ENCODE results near the gene SLC35E4.

SLC35E4 gene

DNA sequence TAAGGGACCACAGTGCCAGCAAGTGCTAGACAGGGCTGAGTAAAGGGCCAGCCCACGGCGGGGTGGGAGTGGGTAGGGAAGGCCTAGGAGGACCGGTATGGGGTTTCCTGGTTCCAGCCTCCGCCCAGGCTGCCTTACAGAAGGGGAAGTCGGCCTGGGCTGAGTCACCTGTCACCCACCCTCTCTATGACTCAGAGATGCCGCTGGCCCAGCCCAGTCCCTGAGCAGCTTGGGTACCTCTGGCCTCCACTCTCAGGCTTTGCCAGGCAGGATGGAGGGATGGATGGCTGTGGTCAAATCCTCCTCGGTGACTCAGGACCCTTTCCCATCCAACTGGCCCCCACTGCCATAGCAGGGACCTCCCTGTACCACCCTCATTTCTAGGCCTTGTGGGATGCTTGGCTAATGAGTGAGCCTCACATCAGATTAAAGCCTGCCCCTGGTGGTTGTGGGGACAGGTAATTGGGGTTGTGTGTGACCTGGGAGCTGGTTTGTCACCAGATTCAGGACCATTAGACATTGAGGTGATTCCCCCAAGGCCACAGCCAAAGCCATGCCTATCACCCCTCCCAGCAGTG, 13.9 kb downstream of the SLC35E4 start:
- peak; percentile 77 for DNase-seq
- H3K27ac Mint-ChIP-seq = peak overlapping the region; percentile 75
- H3K9me3 Mint-ChIP-seq = no peaks in the 10 kb centered on the region
- H3K27me3 Mint-ChIP-seq = no peaks in the 10 kb centered on the region
- no peak overlapping the region for H3K4me3 Mint-ChIP-seq
- peaks cover 31% of the 10 kb centered on the region for H3K4me1 Mint-ChIP-seq
- CTCF ChIA-PET = interaction anchor here (1.1 to 3.2 kb wide), 8 partner anchors 10 to 106 kb away, joined by 3 to 24 read pairs (median 4); partner anchors contain the start of genes DUSP18 and SLC35E4
- H3K36me3 Mint-ChIP-seq = no peaks in the 10 kb centered on the region

DNA sequence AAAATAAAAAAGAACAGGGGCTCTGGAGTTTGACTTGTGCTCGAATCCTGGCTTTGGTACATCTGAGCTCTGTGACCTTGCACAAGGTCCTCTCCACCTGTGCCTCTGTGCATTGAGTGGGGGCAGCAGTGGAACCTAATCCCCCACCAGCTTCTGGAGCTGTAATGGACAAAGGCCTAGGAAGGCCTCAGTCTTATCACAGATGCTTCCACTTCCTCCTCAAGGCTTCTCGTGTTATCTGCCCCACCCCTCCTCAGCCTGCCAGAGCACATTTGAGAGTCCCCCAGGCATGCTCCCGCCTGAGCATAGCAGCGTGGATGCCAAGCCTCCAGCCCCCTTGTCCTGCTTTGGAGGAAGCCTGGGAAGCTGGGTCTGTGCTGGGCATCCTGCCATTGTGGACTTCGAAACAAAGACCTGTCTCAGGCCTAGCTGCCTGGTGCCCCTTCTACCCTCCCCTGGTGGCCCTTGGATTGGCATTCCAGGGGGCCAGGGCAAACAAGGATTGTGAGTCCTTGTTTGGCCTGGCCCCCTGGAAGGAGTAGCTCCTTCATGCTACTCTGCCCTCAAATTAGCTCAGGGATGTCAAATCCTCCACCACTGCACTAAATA, 15.0 kb downstream of the SLC35E4 start:
- H3K36me3 Mint-ChIP-seq = no peaks in the 10 kb centered on the region
- H3K9me3 Mint-ChIP-seq = no peaks in the 10 kb centered on the region
- H3K27ac Mint-ChIP-seq = no peak overlapping the region
- no peak for DNase-seq
- no peak overlapping the region for H3K4me3 Mint-ChIP-seq
- H3K27me3 Mint-ChIP-seq = no peaks in the 10 kb centered on the region
- CTCF ChIA-PET = interaction anchor here (1.1 to 3.2 kb wide), 5 partner anchors 10 to 104 kb away, joined by 3 to 24 read pairs (median 4); partner anchors contain the start of genes DUSP18 and SLC35E4
- peaks cover 31% of the 10 kb centered on the region for H3K4me1 Mint-ChIP-seq

- DNase-seq = no peak
- Mint-ChIP-seq H3K9me3 (no peaks in the 10 kb centered on the region), H3K36me3 (no peaks in the 10 kb centered on the region), H3K4me3 (no peak overlapping the region), H3K27ac (no peak overlapping the region), H3K4me1 (peaks cover 31% of the 10 kb centered on the region), H3K27me3 (no peaks in the 10 kb centered on the region)
- CTCF ChIA-PET = no interaction called here
These were observed 17.3 kb downstream of the SLC35E4 start for GRCh38 chr22:30652852-30653251.

DNA sequence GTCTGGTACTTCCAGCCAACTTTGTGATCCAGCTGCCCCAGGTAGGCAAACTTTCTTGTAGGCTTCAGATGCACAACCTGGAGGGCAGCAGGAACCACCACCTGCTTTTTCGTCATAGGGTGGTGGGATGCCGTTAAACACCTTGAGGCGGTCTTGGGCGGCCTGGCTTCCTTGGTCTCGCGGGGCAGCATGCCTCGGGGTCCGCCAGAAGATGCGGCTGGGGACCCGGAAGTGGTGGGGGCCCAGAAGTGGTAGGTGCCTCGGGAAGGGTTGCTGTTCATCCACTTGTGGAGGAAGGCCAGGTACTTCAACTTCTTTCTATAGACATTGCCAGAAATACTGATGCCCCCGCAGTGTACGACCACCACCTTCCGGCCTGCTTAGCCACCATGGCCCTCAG, 18.8 kb downstream of the SLC35E4 start:
- Mint-ChIP-seq H3K9me3 (no peaks in the 10 kb centered on the region), H3K27me3 (no peaks in the 10 kb centered on the region), H3K36me3 (no peaks in the 10 kb centered on the region), H3K4me3 (no peak overlapping the region), H3K27ac (no peak overlapping the region), H3K4me1 (peaks cover 24% of the 10 kb centered on the region)
- CTCF ChIA-PET = no interaction called here
- no peak for DNase-seq

DNA sequence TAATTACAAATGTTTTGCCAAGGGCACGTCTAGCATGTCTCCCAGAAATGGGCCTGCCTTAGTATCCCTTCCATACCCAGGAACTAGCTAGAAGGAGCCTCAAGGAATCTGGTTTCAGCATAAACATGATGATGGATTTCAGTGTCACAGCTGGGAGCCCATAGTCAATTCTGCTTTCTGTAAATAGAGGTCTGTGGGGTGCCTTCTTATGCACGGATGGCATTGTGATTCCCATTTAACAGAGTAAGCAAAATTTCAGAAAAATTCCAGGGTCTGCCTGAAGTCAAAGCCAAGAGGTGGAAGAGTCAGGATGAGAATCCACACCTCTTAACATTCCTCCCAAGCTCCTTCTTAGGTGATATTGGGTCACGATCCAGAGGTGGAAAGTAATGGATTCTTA, 20.0 kb downstream of the SLC35E4 start:
- Mint-ChIP-seq H3K36me3 (peaks cover 2% of the 10 kb centered on the region), H3K27me3 (no peaks in the 10 kb centered on the region), H3K4me3 (no peak overlapping the region), H3K27ac (no peak overlapping the region), H3K4me1 (peaks cover 17% of the 10 kb centered on the region), H3K9me3 (no peaks in the 10 kb centered on the region)
- no peak for DNase-seq
- CTCF ChIA-PET = interaction anchor here (1.4 kb wide), 1 partner anchor 100 kb away, joined by 4 read pairs; no protein-coding TSS in a partner anchor

DNA sequence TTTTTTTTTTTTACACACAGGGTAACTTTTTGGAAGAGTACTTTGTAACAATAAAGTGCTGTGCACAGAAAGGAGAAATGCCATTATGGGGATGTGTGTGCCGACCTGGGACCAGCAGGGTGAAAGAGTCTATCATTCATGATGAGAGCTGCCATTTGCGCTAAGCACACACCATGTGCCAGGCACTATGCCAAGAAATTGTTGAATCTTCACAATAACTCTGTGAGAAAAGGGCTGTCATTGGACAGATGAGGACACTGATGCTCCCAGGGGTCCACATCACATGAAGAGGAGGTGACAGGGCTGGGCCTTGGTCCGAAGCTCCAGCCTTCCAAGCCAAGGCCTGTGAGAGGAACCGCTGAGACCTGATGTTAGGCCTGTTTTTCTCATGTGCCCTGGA, 26.5 kb downstream of the SLC35E4 start:
- DNase-seq = no peak
- H3K9me3 Mint-ChIP-seq = no peaks in the 10 kb centered on the region
- peaks cover 9% of the 10 kb centered on the region for H3K4me1 Mint-ChIP-seq
- H3K27me3 Mint-ChIP-seq = no peaks in the 10 kb centered on the region
- CTCF ChIA-PET = no interaction called here
- H3K4me3 Mint-ChIP-seq = no peak overlapping the region
- H3K27ac Mint-ChIP-seq = no peak overlapping the region
- H3K36me3 Mint-ChIP-seq = peaks cover 18% of the 10 kb centered on the region

DNA sequence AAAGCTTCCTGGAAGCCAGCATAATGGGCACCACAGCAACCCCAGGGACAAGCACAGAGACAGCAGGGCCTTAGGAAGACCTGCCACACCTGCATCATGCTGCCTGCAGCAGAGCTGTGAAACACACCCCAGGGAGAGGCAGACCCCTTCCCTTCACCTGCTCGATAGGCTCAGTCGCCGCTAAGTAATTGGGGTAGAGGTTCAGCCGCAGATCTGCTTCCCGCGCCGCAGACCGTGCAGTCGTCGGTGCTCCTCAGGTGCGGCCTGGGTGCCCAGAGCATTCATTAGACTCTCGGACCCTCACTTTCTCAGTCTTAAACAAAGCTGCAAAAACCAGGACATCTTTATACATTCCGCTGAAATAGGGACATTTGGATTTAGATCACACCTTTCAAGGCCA, 29.2 kb downstream of the SLC35E4 start:
- H3K4me3 Mint-ChIP-seq = no peak overlapping the region
- H3K36me3 Mint-ChIP-seq = peaks cover 18% of the 10 kb centered on the region
- peaks cover 12% of the 10 kb centered on the region for H3K27me3 Mint-ChIP-seq
- H3K27ac Mint-ChIP-seq = no peak overlapping the region
- DNase-seq = no peak
- H3K4me1 Mint-ChIP-seq = peaks cover 16% of the 10 kb centered on the region
- CTCF ChIA-PET = interaction anchor here (0.9 kb wide), 1 partner anchor 30 kb away, joined by 3 read pairs; no protein-coding TSS in a partner anchor
- no peaks in the 10 kb centered on the region for H3K9me3 Mint-ChIP-seq

DNA sequence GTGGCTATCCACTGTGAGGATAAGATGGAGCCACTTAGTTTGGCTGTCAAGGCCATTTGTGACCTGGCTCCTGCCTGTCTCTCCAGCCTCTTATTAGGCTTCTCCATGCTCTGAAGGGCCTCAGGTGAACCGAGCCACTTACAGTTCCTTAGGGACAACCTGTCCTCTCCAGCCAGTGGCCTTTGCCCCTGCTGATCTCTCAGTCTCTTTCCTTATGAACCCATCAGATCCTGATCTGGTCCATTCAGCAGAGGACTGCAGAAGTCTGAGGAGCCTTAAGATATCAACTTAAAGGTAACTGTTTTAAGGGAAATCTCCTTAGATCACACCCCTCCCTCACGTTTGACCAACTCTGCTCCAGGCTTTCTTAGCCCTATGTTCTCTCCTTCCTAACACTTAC, 29.7 kb downstream of the SLC35E4 start:
- Mint-ChIP-seq H3K27me3 (peaks cover 13% of the 10 kb centered on the region), H3K36me3 (peaks cover 16% of the 10 kb centered on the region), H3K4me3 (no peak overlapping the region), H3K4me1 (peaks cover 16% of the 10 kb centered on the region), H3K9me3 (no peaks in the 10 kb centered on the region), H3K27ac (no peak overlapping the region)
- CTCF ChIA-PET = interaction anchor here (0.9 kb wide), 1 partner anchor 31 kb away, joined by 3 read pairs; no protein-coding TSS in a partner anchor
- DNase-seq = no peak

- Mint-ChIP-seq H3K4me1 (peaks cover 16% of the 10 kb centered on the region), H3K27me3 (peaks cover 18% of the 10 kb centered on the region), H3K36me3 (peaks cover 16% of the 10 kb centered on the region), H3K27ac (no peak overlapping the region), H3K9me3 (no peaks in the 10 kb centered on the region), H3K4me3 (no peak overlapping the region)
- CTCF ChIA-PET = interaction anchor here (0.9 to 3.0 kb wide), 2 partner anchors 31 to 89 kb away, joined by 3 to 12 read pairs; no protein-coding TSS in a partner anchor
- no peak for DNase-seq
These were observed 30.2 kb downstream of the SLC35E4 start for GRCh38 chr22:30665786-30666185.

GRCh38 chr22:30667107-30667493, 31.5 kb downstream of the SLC35E4 start:
- Mint-ChIP-seq H3K36me3 (peaks cover 16% of the 10 kb centered on the region), H3K4me3 (peak overlapping the region; percentile 97), H3K27me3 (peaks cover 23% of the 10 kb centered on the region), H3K4me1 (peaks cover 16% of the 10 kb centered on the region), H3K27ac (peak overlapping the region; percentile 80), H3K9me3 (no peaks in the 10 kb centered on the region)
- no peak for DNase-seq
- CTCF ChIA-PET = interaction anchor here (1.0 to 3.0 kb wide), 4 partner anchors 17 to 88 kb away, joined by 3 to 19 read pairs (median 8); partner anchors contain the start of gene SLC35E4

DNA sequence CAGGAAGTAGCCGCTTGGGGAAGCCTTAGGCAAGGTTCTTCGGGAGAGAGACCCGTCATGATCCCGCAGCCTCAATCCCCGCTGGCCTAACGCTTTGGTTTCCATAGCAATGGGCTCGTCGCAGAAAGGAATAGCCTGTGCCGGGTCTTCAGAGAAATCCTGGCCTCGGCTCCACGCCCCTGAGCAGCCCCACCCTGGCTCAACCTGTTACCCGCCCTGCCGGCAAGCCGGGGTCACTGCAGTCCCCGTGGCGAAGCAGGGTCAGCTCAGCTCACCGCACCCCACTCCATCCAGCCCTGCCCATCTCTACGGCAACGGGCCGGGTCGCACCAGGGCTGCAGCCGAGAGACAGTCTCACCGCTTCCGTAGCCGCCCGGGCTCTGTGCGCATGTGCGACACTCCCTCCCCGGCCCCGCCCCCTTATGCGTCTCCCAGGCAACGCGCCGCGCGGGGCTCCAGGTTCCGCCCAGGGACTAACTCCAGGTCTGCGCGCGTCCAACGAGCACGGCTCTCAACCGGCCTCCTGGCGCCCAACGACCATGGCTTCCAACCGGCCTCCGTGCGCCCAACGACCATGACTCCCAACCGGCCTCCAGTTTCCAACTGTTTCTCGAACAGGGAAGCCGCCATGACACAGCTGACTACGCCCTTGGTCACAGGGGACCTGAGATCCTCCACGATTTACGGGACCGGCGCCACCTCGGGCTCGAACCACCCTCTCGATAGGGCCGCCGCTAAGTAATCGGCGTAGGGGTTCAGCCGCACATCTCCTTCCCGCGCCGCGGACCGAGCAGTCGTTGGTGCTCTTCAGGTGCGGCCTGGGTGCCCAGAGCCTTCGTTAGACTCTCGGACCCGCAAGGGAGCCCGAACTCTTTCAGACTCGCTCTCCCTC, 32.2 kb downstream of the SLC35E4 start, which contains the start of gene DUSP18:
Gene DUSP18, minus strand, starts transcription at position 382 of the 892 bp plus-strand sequence. CDS start 3,872 bp downstream, outside the sequence.
- Mint-ChIP-seq H3K36me3 (peaks cover 14% of the 10 kb centered on the region), H3K4me1 (peaks cover 16% of the 10 kb centered on the region), H3K27ac (peak within 1 kb of the TSS; percentile 84), H3K4me3 (peak within 1 kb of the TSS; percentile 97), H3K27me3 (peaks cover 23% of the 10 kb centered on the region), H3K9me3 (no peaks in the 10 kb centered on the region)
- DNase-seq = peak; percentile 95
- CTCF ChIA-PET = interaction anchor here (1.3 to 3.0 kb wide), 3 partner anchors 17 to 87 kb away, joined by 4 to 19 read pairs (median 12); partner anchors contain the start of gene SLC35E4

- Mint-ChIP-seq H3K9me3 (no peaks in the 10 kb centered on the region), H3K27ac (no peak overlapping the region), H3K4me3 (peak overlapping the region; percentile 97), H3K27me3 (peaks cover 23% of the 10 kb centered on the region), H3K36me3 (peaks cover 8% of the 10 kb centered on the region), H3K4me1 (peaks cover 16% of the 10 kb centered on the region)
- CTCF ChIA-PET = interaction anchor here (2.3 to 3.0 kb wide), 2 partner anchors 34 to 87 kb away, joined by 12 to 19 read pairs; partner anchors contain the start of gene SLC35E4
- no peak for DNase-seq
These were observed 32.8 kb downstream of the SLC35E4 start for GRCh38 chr22:30668386-30668710.

DNA sequence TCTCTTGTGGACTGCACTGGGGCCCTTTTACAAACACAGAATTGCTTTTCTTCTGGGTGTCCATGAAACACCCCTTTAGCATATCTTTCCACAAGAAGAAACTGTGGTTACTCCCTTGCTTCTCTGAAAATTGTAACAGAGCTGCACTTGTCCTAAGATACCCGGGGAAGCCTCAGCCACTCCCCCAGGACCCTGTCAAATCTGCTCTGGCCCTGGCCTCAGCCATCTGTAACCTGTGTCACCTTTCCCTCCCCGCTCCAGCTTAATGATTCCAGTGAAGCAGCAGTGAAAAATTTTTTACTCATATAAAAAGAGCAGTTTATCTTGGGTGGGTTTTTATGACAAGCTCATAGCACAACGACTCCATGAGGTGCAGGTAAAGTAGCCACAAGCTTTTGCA, 35.5 kb downstream of the SLC35E4 start:
- Mint-ChIP-seq H3K27ac (no peak overlapping the region), H3K9me3 (no peaks in the 10 kb centered on the region), H3K36me3 (peaks cover 1% of the 10 kb centered on the region), H3K4me1 (peaks cover 15% of the 10 kb centered on the region), H3K4me3 (no peak overlapping the region), H3K27me3 (peaks cover 29% of the 10 kb centered on the region)
- CTCF ChIA-PET = interaction anchor here (1.2 kb wide), 1 partner anchor 84 kb away, joined by 3 read pairs; no protein-coding TSS in a partner anchor
- DNase-seq = no peak

- Mint-ChIP-seq H3K27ac (no peak overlapping the region), H3K36me3 (no peaks in the 10 kb centered on the region), H3K4me3 (no peak overlapping the region), H3K4me1 (peaks cover 6% of the 10 kb centered on the region), H3K9me3 (no peaks in the 10 kb centered on the region), H3K27me3 (peaks cover 31% of the 10 kb centered on the region)
- no peak for DNase-seq
- CTCF ChIA-PET = no interaction called here
These were observed 37.6 kb downstream of the SLC35E4 start for GRCh38 chr22:30673136-30673535.

All from activated naive CD4-positive, alpha-beta T cell treated with anti-CD3 and anti-CD28 coated beads, Interleukin-2, amount 10 ng/mL, durations not matched to agents 7 days and 5 days (primary cell).